HCEC 1CT (cell line): Measurements from ENCODE around the gene TBC1D16.

Experiments
- DNase-seq: peaks from one replicate; pipeline ENCODE4 v3.0.0-alpha.2; 2017

TBC1D16 gene

DNA sequence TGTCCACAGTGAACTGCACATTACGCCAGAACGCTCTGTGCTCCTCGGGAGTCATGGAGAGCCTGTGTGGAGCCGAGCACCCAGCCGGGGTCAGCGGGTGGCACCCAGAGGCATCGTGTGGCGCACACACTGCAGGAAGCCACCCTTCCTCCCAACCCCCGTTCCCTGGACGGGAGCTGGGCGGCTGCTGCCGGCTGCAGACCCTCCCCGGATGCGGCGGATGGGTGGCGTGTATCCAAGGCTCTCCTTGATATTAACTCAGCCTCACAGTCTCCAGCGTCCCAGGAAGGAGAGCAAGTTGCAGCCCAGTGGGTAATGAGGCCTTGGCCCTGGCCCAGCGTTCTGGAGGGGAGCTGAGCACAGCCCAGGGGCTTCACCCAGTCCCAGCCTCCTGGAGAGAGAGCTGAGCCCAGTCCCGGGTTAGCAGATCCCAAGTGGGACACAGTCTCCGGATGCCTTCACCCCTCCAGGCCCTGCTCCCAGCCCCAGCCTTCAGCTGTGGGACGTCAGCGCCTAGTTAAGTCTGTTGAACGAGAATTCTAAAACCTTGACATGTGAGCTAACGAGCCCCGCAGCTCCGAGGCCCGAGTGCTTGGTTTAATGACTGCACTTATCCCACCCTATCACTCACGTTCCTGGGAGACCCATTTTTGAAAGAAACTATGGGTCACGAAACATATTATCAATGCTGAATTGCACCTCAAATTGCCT lies 86.6 kb downstream of the TBC1D16 start:
- no peak for DNase-seq

DNA sequence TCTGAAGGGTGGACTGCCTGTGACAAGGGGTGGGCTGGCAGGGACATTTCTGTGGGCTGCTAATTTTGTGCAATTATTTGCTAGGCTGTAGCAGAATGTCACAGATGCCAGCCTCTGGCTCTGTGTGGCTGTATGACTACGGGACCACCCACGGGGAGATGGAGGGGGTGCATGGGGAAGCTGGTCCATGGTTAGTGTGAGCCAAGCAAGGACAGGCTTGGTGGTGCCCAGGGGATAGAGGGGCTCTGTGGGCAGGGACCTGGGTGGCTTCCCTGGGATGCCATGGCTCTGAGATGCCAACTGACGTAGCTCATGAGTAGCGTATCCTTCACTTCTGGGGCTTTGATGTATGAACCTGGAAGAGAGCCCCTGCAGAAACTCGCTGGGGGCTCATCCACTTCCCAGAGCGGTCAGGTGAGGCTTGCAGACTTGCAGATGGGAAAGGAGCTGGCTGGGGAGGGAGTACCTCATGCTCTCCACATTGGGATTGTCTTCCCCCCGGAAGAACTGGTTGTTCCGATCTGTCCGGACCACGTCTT lies 87.2 kb downstream of the TBC1D16 start:
- no peak for DNase-seq

DNA sequence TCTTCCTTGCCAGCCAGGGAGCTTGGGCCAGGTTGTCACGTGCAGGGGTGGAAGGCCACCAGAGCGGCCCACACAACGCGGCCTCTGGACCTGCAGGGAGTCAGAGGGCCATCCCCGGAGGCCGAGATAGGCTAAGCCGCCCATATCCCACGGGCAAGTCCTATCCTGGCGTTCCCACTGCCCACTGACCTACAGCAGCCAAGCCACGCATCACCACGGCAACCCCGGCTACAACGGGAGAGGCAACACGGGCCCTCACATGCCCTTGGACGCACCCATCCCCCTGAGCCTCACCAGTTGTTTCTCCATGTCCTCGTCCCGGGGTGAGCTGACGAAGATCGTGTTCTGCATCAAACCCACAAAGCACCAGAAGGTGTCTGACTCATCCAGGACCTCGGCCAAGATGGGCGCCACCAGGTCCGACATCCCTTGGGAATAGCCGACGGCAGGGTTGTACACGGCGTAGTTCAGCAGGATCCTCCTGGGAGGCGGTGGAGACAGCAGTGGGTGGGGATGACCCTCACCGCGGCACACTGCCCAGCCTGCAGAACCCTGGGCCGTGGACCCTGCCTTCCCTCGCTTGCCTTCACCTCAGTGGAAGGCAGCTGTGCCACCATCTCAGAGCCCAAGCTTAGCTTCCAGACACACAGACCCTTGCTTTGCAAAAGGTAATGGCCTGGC lies 88.2 kb downstream of the TBC1D16 start:
- DNase-seq = no peak

DNA sequence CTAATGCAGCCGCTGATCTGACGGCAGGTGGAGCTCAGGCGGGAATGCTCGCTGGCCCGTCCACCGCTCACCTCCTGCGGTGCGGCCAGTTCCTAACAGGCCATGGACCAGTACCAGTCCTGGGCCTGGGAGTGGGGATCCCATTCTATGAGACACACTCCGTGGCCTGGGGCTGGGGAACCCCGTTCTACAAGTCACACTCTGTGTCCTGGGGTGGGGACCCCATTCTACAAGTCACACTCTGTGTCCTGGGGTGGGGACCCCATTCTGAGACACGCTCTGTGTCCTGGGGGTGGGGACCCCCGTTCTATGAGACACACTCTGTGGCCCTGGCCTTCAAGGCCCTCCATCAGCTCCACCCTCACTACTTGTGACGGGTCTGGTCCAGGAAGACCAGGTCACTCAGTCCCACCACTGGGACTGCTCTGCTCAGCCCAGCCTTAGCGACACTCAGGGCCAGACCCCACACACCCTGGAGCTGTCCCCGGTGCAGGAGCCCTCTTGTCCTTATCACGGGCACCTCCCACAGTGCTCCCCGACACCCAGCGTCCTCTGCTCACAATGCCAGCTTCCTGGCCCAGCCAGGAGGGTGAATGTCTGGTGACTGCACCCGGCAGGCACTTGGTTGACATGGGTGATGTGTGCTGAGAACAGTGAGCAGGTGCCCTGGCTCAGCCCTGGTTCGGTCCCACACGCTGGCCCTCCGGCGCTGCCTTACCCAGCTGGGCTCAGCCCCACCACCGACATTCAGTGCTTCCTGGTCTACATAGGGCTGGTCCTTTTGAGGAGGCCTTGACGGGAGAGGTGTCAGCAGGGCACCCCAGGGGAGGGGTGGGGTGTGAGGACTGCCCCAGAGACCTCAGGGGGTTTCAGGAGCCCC lies 89.1 kb downstream of the TBC1D16 start:
- DNase-seq = no peak

DNA sequence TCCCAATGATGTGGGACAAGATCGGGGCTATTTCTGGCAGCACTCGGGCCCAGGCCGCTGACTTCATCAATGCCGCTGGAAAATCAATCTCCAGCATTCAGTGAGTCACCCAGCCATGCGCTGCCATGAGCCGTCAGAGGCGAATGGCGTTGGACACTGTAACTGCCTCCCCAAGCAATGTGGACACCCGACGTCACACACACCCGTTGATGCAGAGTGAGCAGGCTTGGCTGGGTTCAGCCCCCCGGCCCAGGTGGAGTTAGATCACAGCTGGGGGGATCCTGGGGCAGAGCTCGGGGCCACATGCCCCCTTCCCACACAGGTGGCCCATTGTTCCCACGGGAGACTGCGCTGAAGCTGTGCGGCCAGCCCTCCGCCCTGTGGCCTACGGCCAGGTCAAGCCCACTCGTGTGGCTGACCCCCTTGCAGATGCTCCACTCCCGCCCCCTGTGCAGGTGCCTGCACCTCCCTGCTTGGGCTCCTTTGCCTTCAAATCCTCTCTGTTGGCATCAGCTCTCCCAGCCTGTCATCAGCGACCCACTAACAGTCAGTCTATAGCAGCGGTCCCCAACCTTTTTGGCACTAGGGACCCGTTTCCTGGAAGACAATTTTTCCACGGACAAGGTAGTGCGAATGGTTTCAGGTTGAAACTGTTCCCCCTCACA lies 89.9 kb downstream of the TBC1D16 start:
- DNase-seq = no peak

DNA sequence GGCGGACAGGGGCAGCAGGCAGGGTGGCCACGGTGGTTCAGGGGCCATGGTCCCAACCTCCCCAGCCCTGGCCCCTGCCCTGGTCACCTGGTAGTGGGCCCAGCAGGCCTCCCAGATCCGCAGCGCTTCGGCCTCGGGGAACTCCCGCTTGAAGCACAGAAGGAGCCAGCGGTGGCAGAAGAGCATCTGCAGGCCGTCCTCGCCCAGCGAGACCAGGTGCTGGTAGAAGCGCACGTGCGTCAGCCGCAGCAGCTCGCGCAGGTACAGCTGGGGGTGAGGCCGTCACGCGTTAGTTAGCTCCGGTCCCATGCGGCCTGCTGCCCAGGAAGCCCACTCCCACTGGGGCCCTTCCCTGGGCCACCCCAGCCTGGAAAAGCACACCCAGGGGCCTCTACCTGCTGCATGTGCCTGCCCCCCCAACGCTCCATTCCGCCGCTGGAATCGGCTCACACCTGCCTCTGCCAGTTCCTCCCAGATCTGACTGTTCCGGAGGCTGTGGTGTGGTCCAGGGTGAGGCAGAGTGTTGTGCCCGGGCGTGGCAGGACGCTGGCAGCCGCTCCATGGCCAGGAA lies 90.8 kb downstream of the TBC1D16 start:
- DNase-seq = no peak

DNA sequence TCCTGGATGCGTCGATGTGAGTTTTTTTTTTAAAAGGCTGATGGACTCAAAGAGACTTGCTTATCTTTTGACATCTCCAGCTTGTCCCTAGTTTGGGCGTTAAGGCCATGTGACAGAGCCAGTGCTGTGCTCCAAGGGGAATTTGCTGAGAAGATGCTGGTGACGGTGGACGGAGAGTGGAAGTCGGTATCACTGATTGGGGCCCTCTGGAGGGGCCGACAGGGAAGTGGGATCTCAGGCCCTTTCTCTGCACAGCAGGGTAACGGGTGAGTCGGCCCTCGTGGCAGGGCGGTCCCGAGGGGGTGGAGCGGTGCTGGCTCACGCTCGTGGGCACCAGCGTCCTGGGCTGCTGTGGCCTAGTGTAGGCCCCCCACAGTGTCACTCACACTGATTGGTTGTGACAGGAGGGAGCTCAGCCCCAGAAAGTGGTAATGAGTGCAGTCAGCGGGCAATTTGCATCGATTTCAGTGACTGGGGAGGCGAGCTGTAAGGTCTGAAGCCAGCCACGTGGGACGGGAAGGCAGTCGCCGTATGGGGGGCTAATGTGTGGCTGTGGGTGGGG lies 91.3 kb downstream of the TBC1D16 start:
- DNase-seq = no peak

DNA sequence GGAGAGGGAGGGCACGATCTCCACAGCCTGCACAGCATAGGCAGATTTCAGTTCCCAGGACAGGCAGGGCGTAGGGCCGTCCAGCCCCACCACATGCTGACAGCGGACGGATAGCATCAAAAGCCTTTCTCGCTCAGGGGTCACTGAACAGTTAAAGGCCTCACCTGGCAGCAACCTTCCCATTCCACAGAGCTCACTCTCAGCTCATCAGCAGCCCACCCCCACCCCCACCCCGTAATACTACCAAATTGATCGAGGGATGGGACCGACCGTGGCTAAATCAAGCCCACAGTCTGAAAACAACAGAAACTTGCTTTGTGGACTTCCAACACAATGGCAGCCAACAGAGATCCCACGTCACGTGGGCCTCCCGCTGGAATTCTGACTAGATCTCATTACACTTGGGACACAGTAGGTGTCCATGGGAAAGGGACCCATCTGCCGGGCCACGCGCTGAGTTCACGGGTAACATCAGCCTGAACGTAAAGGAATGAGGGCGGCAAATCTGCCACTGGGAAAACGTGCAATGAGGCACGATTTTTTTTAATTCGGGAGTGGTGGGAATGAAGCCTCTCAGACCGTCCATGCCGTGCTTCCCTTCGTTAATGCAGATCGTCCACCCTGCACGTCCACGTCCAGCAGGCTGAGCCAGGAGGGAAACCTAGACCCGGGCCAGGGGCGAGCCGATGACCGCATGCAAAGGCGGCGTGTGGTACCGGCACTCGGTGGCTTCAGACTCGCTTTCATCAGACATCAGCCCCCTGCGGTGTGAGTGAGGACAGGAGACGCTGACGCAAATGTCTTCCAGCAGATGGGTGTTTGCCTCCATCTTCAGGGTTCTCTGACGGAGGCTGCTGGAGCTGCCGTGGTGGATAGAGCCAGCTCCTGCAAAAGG lies 92.1 kb downstream of the TBC1D16 start:
- DNase-seq = no peak

DNA sequence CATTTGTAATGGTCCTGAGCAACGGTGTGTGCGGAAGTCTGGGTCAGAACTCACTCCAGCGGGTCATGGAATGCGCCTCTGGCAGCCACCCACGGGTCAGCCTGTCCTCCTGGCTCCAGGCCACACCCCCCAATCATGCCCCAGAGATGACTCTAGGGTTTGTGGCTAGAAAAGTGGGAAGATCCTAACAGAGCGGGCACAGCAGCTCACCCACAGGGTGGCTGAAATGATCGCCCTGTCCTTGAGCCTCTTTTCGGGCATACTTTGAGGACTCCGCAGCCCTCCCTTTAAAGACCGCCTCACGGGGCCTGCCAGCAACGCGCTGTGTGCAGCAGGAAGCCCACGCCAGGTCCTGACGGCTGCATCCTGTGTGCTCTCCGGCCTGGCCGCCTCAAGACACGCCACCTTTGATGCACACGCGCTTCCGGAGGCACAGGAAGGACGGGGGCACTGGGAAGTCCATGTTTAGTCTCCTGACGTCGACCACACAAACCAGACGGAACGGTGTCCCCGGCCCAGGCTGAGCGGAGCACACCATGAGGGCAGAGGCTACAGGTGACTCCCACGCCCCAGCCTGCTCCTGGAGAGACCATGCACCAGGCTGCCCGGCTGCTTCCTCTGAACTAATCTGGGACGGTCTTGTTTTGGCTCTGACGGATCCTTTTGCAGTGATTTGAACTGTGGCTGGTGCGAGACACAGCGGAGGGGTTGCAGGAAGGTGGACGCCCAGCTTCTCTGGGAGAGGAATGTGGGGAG lies 92.9 kb downstream of the TBC1D16 start:
- no peak for DNase-seq

DNA sequence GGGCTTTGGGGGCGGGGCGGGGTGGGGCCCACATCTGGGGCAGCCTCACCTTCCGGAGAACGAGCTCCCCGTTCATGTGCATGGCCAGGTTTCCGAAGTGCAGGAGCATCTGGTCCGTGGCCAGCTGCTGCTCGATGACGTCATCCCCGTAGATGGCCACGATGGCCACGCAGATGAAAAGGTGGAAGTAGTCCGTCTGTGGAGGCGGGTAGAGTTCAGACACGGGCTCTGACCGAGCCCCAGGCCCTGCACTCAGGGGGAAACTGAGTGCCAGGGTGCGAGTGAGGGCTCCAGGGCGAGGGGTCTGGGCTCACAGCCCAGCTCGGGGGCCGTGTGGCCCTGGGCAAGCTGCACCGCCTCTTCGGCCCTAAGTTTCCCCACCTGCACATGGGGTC lies 93.7 kb downstream of the TBC1D16 start:
- no peak for DNase-seq

DNA sequence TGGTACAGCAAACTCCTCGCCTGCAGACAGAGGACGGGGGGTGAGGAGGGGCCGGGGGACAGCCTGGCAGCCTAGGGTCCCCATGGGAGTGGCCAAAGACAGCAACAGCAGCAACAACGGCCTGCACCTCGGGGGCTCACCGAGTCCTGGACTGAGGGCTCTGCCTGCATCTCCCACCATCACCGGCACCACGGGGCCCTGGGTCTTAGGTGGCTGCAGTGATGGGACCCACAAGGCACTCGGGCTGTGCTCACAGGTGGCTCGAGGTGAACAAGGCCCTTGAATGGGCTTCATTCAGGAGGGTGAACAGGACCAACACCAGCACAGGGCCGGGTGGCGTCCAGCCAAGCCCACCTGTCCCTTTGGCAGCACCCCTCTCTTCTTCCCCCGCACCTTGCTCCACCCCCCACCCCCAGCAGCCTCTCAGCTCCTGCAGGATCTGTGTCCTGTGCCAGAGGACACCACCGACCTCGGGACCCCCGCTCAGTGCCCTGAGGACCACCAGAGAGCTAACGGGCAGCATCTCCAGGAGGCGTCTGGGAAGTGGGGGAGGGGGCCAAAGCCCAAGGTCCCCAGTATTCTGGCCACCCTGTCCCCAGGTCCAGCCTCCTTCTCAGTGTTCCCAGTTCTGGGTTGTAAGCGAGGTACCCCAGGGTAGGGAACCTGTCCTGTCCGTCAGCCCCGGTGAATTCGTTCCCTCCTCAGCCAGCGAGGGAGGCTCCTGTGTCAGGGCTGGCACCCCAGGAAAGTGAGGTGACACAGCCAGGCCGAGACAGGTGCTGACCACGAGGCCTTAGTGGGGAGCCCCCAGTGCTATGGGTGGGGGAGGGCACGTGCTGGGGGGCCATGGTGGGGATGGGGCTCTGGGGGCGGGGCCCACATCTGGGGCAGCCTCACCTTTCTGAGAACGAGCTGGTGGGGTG lies 94.3 kb downstream of the TBC1D16 start:
- DNase-seq = no peak

DNA sequence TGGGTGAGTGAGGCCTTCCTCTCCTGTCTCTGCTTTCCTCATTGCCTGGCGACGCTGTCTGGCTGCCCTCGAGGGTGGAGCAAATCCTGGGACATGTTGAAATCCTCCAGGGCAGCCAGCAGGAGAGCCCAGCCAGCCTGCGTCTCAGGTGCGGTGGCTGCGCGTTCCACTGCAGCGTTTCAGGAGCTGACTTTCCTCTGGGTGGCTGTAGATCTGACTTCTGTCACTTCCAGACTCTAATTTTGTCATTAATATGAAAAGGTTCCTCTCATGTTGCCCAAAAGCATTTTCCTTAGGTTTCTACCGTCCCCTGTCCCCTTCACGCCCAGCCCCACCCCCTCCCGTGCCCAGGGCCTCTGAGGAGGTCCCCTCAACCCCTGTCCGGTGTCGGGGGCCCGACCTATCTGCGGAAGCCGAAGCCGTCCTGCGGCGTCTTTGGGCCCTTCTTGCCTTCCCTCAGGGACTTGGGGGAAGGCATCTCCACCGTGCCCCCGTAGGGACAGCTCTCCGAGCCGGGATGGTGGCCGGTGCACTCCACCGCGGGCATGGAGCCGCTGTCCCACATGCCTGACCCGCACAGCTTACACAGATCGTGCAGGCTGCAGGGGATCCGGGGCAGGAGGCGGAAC lies 95.1 kb downstream of the TBC1D16 start:
- no peak for DNase-seq

DNA sequence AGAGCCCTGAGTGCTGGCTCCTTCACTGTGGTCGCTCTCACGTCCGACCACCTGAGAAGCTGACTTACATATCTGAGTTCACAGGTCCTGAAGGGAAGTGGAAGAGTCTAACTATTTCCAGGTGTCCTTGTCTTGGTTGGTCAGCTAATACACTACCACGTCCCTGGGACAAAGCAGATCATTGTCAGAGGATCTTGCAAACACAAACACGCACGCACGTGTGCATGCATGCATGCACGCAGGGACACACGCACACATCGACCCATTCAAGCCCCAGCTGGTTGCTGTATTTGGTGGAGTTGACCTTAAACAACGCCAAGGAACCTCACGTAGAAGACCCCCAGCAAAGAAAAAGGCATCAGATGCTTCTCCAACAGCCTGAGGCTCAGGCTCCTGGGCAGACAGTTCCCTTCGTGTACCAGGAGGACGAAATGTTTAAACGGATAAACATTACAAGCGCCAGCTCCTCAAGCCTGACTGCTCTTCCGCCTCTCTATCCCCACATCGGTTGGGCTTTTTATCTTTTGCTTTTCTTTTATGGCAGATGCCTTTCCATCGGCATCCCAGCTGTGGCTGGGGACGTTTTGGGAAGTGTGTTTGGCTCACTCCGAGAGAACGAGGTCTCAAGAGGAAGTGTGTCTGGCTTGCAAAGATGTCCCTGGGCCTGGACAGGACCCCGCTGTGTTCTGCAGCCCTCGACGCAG lies 95.8 kb downstream of the TBC1D16 start:
- no peak for DNase-seq

DNA sequence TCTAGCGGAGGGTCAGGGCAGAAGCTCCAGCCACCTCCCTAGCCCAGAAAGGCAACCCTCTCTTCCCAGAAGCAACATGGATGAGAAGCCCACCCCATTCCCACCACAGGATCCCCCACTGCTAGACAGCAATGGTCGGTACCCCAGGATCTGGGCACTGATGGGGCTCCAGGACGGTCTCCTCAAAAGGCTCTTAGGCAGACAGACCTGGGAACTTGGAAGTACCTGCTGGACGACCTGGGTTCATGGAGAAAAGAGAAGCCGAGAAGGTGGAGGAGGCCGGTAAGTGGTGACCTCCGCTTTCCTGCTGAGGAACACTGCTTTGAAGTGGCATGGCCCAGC lies 96.6 kb downstream of the TBC1D16 start:
- no peak for DNase-seq

DNA sequence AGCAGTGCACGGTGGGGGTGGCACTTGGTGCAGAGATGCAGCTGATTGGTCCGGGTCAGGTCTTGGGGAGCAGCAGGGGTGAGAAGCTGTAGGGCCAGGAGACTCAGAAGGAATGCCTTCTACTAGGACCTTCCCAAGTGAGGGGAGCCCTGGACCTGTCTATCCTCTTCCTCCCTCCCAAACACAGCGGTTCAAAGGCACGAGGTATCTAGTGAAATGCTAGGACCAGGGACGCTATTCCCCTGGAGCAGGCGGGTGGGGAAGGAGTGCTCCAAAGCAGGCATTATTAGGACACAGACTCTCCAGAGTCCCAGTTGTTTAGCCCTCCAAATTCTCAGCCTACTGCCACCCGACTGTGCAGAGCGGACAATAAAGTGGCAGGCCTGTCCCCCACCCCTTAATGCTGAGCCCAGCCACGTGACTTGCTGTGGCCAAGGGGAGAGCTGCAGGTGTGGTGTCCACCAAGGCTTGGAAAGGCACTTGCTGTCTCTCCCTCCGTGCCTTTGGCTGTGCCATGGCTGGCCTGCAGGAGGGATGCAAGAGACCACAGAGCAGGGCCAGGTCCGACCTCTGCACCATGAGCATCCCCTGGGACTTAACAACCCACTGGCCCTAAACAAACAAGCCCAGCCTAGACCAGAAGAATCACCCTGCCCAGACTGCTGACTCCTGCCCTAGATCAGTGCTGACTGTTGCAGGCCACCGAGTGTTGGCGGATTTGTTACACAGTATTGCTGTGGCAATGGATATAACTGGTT lies 97.2 kb downstream of the TBC1D16 start:
- no peak for DNase-seq

DNA sequence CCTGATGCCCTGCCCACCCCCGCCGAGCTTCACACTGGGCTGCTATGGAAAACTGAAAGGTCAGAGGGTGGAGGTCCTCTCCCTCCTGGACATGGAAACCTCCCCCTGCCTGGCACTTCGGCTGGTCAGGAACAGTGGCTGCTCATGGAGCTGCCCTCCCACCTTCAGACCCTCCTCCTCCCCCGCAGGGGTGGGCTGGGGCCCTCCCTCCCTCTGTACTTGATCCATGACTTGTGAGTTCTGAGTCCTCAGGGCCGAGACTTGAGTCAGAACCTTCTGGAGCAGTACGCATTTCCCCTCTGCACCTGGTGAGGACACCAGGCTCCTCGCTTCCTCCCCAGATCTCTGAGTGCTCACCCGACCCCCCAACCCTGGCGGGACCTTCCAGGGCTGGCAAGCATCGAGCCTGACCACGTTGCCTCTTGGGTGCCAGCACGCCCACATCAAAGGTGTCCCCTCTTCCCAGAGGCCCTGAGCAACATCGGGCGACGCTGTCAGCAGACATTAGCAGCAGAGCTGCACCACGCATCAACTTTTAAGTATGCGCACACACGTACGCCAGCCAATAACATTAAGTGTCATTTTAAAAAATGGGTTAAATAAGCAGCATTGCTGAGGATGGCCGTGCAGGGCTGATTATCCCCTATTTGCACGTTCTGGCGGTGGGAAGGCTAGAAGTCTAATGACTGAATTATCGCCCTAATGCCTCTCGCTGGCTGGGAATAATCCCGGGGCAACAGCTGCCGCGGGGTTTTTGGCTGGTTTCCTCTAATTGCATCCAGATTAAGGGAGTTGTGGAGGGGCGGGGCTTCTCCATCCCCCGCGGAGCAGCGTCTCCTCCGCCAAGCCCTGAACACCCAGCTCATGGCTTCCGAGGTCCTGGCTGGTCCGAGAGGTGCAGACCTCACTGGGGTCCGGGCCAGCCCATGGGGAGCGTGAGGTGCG lies 98.0 kb downstream of the TBC1D16 start:
- DNase-seq = no peak
